ENCODE results near the gene ABI1.

- TF ChIP-seq CTCF (tag by site-specific recombination; IDR thresholded peaks at IDR 0.05) (no peak), ZNF561 (tag by site-specific recombination; IDR thresholded peaks at IDR 0.05; ENCODE audit: borderline replicate concordance) (no peak), ZNF776 (tag by site-specific recombination; IDR thresholded peaks at IDR 0.05; ENCODE audit: borderline replicate concordance) (no peak), ZNF157 (tag by site-specific recombination; IDR thresholded peaks at IDR 0.05) (no peak), ZNF24 (tag by site-specific recombination; IDR thresholded peaks at IDR 0.05) (no peak), PBX3 (CRISPR knock-in tag; IDR thresholded peaks at IDR 0.05) (no peak), KLF1 (tag by site-specific recombination; IDR thresholded peaks at IDR 0.05) (no peak), SCRT1 (tag by site-specific recombination; IDR thresholded peaks at IDR 0.05; ENCODE audit: borderline replicate concordance) (no peak), RBAK (tag by site-specific recombination; IDR thresholded peaks at IDR 0.05) (no peak)
- TF ChIP-seq, protein P1, sequence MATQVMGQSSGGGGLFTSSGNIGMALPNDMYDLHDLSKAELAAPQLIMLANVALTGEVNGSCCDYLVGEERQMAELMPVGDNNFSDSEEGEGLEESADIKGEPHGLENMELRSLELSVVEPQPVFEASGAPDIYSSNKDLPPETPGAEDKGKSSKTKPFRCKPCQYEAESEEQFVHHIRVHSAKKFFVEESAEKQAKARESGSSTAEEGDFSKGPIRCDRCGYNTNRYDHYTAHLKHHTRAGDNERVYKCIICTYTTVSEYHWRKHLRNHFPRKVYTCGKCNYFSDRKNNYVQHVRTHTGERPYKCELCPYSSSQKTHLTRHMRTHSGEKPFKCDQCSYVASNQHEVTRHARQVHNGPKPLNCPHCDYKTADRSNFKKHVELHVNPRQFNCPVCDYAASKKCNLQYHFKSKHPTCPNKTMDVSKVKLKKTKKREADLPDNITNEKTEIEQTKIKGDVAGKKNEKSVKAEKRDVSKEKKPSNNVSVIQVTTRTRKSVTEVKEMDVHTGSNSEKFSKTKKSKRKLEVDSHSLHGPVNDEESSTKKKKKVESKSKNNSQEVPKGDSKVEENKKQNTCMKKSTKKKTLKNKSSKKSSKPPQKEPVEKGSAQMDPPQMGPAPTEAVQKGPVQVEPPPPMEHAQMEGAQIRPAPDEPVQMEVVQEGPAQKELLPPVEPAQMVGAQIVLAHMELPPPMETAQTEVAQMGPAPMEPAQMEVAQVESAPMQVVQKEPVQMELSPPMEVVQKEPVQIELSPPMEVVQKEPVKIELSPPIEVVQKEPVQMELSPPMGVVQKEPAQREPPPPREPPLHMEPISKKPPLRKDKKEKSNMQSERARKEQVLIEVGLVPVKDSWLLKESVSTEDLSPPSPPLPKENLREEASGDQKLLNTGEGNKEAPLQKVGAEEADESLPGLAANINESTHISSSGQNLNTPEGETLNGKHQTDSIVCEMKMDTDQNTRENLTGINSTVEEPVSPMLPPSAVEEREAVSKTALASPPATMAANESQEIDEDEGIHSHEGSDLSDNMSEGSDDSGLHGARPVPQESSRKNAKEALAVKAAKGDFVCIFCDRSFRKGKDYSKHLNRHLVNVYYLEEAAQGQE (tag by site-specific recombination; IDR thresholded peaks at IDR 0.05): no peak
These were observed 130.2 kb downstream of the ABI1 start for GRCh38 chr10:26730552-26730951.

Data from HEK293 (cell line).